Gastroesophageal sphincter (tissue), 4 donors: Measurements from ENCODE around the gene IL24. TPM values are rescaled to one million over a fixed set of nuclear protein-coding genes. Genes with fewer than 3 reads are reported as not detected.

Experiments used
- ATAC-seq: fragments of 150-250 bp; one replicate; pipeline ENCODE4 v1.9.1; 2016; ENCODE audit warnings: mild to moderate bottlenecking, moderate library complexity
- H3K27ac ChIP-seq, 4 donors: fragments of 200-600 bp; sonication (generic) in 3 of 4; 1 replicate in 3 of 4; 2 replicates in 1 of 4; pipeline ENCODE4 v1.5.1; 2016 to 2019
- H3K27me3 ChIP-seq: fragments of 200-600 bp; sonication (generic); one replicate; pipeline ENCODE4 v1.5.1; 2019
- H3K36me3 ChIP-seq, 2 donors: fragments of 200-600 bp; sonication (generic); one replicate each; pipeline ENCODE4 v1.5.1; 2019; ENCODE audit warnings: control low read depth in 1 of 2
- H3K4me1 ChIP-seq, 3 donors: fragments of 200-600 bp; sonication (generic); 1 replicate in 2 of 3; 2 replicates in 1 of 3; pipeline ENCODE4 v1.5.1; 2016 to 2019; ENCODE audit warnings: control low read depth in 2 of 3
- H3K4me3 ChIP-seq, 2 donors: fragments of 200-600 bp; sonication (generic); one replicate each; pipeline ENCODE4 v1.5.1; 2019; ENCODE audit warnings: mild to moderate bottlenecking in 1 of 2, moderate library complexity in 1 of 2
- H3K9me3 ChIP-seq, 3 donors: fragments of 200-600 bp; sonication (generic); one replicate each; pipeline ENCODE4 v1.5.1; 2017 to 2019; ENCODE audit warnings: control low read depth in 2 of 3
- EP300 ChIP-seq: sonication (generic); formaldehyde crosslinking; IDR thresholded peaks from one replicate; pipeline ENCODE4 v1.6.1; 2017; ENCODE audit warnings: antibody characterized with exemption, mild to moderate bottlenecking
- POLR2A ChIP-seq, 2 donors: fragments of 450-650 bp; IDR thresholded peaks; one replicate each; pipeline ENCODE4 v1.6.1; 2017; ENCODE audit warnings: antibody characterized with exemption in 2 of 2, mild to moderate bottlenecking in 2 of 2, moderate library complexity in 1 of 2
- POLR2AphosphoS5 ChIP-seq: sonication (generic); formaldehyde crosslinking; IDR thresholded peaks from one replicate; pipeline ENCODE4 v1.6.1; 2017; ENCODE audit warnings: antibody characterized with exemption
- WGBS, 2 donors: methylation state at CpG; one replicate each; pipeline ENCODE4 v1.1.5; 2018; ENCODE audit warnings: low coverage in 1 of 2; 5-methylcytosine and 5-hydroxymethylcytosine counted together
- total RNA-seq, 4 donors: library from RNA; depleted of rRNA; stranded (reverse); fragments of >200 nt; gene quantifications; one replicate each; pipeline ENCODE4 v1.1.0, GENCODE V29; 2016
- TF ChIP-seq, protein P1 (sequence below), 4 experiments: fragments of 200-600 bp in 2 of 4; fragments of 450-650 bp in 2 of 4; sonication (generic) in 1 of 4; IDR thresholded peaks; one replicate each; pipeline ENCODE4 v1.5.1; 2017 to 2019; ENCODE audit warnings: antibody characterized with exemption in 4 of 4, mild to moderate bottlenecking in 2 of 4, moderate library complexity in 2 of 4

The IL24 gene
- total RNA-seq, 4 donors from 2014 or later: not detected

DNA sequence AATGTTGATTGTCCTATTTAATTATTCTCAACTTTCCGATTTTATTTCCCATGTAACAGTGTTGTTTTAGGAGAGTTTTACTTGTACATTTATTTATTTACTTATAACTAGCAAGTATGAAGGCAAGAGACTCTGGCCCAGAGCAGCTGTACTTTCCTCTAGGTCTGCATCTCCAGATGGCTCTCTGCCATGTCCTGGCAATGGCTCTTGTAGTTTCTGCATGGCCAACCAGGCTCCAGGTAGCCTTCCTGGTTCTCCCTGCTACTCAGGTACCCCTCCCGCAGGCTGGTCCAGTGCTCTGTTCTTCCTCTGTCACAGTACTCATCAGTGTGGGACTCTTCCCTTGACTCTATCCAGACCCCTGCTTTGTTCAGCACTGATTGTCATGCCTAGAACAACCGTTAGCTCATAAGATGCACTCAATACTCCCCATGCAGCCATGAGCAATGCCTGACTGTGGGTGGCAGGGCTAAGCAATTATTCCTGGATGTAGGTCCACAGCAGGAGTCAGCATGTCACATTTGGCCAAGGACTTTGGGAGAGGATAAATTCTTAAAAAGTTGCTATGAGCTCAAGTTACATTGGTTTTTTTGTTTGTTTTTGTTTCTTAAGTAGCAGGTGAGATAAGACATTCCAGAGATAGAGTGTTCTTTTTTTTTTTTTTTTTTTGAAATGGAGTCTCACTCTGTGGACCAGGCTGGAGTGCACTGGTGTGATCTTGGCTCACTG lies 42.7 kb upstream of the IL24 start:
- TF ChIP-seq POLR2A (IDR thresholded peaks at IDR 0.05): no peak
- TF ChIP-seq EP300: no peak
- TF ChIP-seq, protein P1, sequence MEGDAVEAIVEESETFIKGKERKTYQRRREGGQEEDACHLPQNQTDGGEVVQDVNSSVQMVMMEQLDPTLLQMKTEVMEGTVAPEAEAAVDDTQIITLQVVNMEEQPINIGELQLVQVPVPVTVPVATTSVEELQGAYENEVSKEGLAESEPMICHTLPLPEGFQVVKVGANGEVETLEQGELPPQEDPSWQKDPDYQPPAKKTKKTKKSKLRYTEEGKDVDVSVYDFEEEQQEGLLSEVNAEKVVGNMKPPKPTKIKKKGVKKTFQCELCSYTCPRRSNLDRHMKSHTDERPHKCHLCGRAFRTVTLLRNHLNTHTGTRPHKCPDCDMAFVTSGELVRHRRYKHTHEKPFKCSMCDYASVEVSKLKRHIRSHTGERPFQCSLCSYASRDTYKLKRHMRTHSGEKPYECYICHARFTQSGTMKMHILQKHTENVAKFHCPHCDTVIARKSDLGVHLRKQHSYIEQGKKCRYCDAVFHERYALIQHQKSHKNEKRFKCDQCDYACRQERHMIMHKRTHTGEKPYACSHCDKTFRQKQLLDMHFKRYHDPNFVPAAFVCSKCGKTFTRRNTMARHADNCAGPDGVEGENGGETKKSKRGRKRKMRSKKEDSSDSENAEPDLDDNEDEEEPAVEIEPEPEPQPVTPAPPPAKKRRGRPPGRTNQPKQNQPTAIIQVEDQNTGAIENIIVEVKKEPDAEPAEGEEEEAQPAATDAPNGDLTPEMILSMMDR (IDR thresholded peaks at IDR 0.05): no peak
- no peak for TF ChIP-seq POLR2AphosphoS5
- Histone ChIP-seq H3K4me3 (no peak overlapping the region), H3K27ac (no peak overlapping the region), H3K9me3 (peaks cover 0 to 6% (median 0%) of the 10 kb centered on the region in 3 donors), H3K4me1 (no peaks in the 10 kb centered on the region), H3K36me3 (no peaks in the 10 kb centered on the region), H3K27me3 (peaks cover 12% of the 10 kb centered on the region)
- ATAC-seq: no peak
- 81 to 86% methylated on average over 2 of the region's 3 CpGs for WGBS, 2 donors

DNA sequence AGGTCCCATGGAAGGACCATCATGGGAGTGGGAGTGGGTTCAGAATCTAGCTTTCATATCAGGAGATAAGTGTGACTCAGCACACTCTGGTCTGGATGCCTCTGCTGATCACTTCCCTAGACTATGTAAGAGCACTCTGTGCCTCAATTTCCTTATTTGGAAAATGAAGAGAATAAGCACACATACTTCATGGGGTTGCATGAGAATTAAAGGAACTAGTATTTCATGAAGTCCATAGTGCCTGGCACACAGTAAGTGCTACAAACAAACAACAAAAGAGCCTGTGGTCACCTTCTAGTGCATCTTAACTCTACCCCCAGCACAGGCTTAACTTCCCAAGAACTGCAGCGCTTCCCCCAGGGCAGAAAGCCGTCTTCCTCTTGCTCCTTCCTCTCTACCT lies 41.4 kb upstream of the IL24 start:
- Histone ChIP-seq H3K36me3 (no peaks in the 10 kb centered on the region), H3K4me1 (no peaks in the 10 kb centered on the region), H3K9me3 (peaks cover 0 to 6% (median 0%) of the 10 kb centered on the region in 3 donors), H3K4me3 (no peak overlapping the region), H3K27me3 (peaks cover 19% of the 10 kb centered on the region), H3K27ac (no peak overlapping the region)
- TF ChIP-seq POLR2AphosphoS5 (no peak), POLR2A (IDR thresholded peaks at IDR 0.05) (no peak), EP300 (no peak)
- TF ChIP-seq, protein P1 (IDR thresholded peaks at IDR 0.05): no peak
- no peak for ATAC-seq
- WGBS, 2 donors: 88 to 100% methylated on average over 2 of the region's 2 CpGs

DNA sequence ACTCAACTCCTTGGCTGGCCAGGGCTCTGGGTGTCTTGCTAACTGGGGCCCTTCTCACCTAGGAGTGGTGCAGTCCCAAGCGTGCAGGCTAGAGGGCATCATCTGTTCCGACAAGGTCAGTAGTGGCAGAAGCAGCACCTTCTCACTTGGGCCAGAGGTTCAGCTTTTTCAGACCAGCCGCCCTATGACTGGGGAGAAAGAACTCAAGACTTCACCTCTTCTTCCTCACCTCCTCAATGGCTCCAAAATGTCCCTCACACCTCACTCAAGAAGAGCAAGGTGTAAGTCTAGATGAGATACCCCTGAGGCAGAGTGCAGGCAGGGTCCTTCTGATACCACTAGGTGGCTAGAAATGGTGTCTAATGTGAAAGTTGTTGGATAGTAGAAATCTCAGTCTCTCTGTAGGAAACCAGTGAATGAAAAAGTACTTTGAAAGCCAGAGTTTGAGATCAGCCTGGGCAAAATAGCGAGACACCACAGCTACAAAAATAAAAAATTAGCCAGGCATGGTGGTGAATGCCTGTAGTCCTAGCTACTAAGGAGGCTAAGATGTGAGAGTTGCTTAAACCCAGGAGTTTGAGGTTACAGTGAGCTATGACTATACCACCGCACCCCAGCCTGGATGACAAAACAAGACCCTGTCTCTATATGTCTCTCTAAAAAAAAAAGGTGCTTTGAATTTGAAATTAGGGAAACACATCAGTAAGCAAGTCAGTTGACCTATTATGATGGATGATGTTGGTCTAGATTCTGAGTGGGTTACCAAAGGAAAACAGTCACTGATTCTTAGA lies 40.4 kb upstream of the IL24 start:
- Histone ChIP-seq H3K9me3 (peaks cover 0 to 6% (median 0%) of the 10 kb centered on the region in 3 donors), H3K27ac (no peak overlapping the region), H3K4me1 (no peaks in the 10 kb centered on the region), H3K27me3 (peaks cover 26% of the 10 kb centered on the region), H3K4me3 (no peak overlapping the region), H3K36me3 (no peaks in the 10 kb centered on the region)
- WGBS, 2 donors: 87 to 100% methylated on average over 3 of the region's 5 CpGs
- no peak for ATAC-seq
- TF ChIP-seq POLR2AphosphoS5: no peak

DNA sequence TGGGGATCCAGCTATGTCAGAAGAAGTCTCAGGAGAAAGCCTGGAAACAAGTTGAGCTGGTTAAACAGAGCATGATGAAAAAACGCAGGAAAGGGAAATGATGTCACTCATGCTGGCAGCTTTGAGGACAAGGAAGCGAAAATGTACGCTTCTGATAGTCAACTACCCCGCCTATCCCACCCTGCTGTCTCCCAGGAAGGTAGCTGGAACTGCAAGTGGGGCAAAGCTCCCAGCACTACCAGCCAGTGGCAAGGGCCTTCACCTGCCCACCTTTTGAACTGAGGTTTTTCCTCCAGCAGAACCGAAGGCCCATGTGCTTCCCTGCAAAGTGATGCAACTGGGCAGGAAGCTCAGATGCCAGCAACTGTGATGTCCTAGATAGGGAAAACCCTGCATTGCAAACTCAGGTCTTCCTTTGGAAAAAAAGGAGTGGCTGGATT lies 38.1 kb upstream of the IL24 start:
- Histone ChIP-seq H3K27ac (no peak overlapping the region), H3K9me3 (no peaks in the 10 kb centered on the region), H3K27me3 (peaks cover 26% of the 10 kb centered on the region), H3K4me1 (no peaks in the 10 kb centered on the region), H3K36me3 (no peaks in the 10 kb centered on the region), H3K4me3 (no peak overlapping the region)
- ATAC-seq: peak; percentile 22
- WGBS, 2 donors: 80 to 95% methylated on average over 3 to 4 of the region's 5 CpGs
- TF ChIP-seq EP300: no peak
- TF ChIP-seq POLR2A (IDR thresholded peaks at IDR 0.05): no peak
- TF ChIP-seq, protein P1 (IDR thresholded peaks at IDR 0.05): no peak
- no peak for TF ChIP-seq POLR2AphosphoS5

DNA sequence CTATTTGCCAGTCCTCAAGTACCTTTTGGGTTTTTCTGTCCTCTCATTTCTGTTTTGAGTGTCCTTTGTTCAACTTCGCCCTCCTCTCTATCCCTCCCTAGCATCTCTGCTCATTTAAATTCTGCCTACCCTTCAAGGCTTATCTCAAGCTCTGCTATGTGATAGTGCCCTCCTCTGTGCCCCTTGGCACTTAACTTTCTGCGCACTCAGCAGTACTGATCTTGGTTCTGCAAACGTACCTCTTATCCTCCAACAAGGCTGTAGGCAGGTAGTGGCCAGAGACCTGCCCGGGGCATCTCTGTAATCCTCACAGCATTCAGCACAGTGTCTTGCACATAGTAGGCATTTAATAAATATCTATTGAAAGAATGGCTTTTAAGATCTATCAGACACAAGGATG lies 37.1 kb upstream of the IL24 start:
- ATAC-seq: no peak
- no peaks in the 10 kb centered on the region for H3K4me1 ChIP-seq
- TF ChIP-seq, protein P1 (IDR thresholded peaks at IDR 0.05): no peak
- TF ChIP-seq POLR2A (IDR thresholded peaks at IDR 0.05): no peak
- TF ChIP-seq POLR2AphosphoS5: no peak
- TF ChIP-seq EP300: no peak
- H3K27me3 ChIP-seq: peaks cover 26% of the 10 kb centered on the region
- no peaks in the 10 kb centered on the region for H3K9me3 ChIP-seq
- H3K36me3 ChIP-seq: no peaks in the 10 kb centered on the region
- WGBS, 2 donors: 85% methylated on average over 4 of the region's 4 CpGs; no CpG with 5 or more reads in 1 of the 2 donors
- no peak overlapping the region for H3K27ac ChIP-seq
- H3K4me3 ChIP-seq: no peak overlapping the region
